H1 (cell line): ENCODE results near the gene SORD. TPM values are rescaled to one million over a fixed set of nuclear protein-coding genes. Genes with fewer than 3 reads are reported as not detected.

ENCODE experiments used
- CTCF ChIA-PET: fragments of 300-600 bp; sonication (Branson Sonifier 250); formaldehyde crosslinking; loops from one replicate; lab custom pipeline; 2021; ENCODE audit not compliant: partially characterized antibody; lab: Charles Lee
- POLR2A ChIA-PET: fragments of 300-600 bp; sonication (Branson Sonifier 250); formaldehyde crosslinking; loops from one replicate; lab custom pipeline; 2021; ENCODE audit warnings: inconsistent platforms; ENCODE audit not compliant: partially characterized antibody; lab: Charles Lee
- DNase-seq, 2 experiments: peaks; one replicate each; pipeline versions ENCODE4 v3.0.0 to v3.0.0-alpha.2; 2010 to 2022; ENCODE audit warnings: low spot score in 2 of 2, low read depth in 1 of 2, mixed read lengths in 1 of 2
- FAIRE-seq: peaks from 2 replicates; lab custom pipeline; 2011; peaks lifted over from hg19 to GRCh38; lab: Jason Lieb, UNC
- H2AFZ ChIP-seq: 2 replicates; pipeline ENCODE4 v1.8.1; 2012; ENCODE audit warnings: low read length, inconsistent platforms
- H2AK5ac ChIP-seq: 2 replicates; pipeline ENCODE4 v1.6.1; 2013; ENCODE audit warnings: low read depth, low read length
- H2BK120ac ChIP-seq: replicated peaks from 2 replicates; pipeline ENCODE3; 2013; ENCODE audit warnings: low read depth, low read length, inconsistent platforms
- H2BK12ac ChIP-seq: 2 replicates; pipeline ENCODE4 v1.6.1; 2013; ENCODE audit warnings: low read depth, low read length
- H2BK15ac ChIP-seq: 2 replicates; pipeline ENCODE4 v1.6.1; 2013; ENCODE audit warnings: low read length
- H2BK20ac ChIP-seq: 2 replicates; pipeline ENCODE4 v1.6.1; 2013; ENCODE audit warnings: low read length
- H2BK5ac ChIP-seq: 2 replicates; pipeline ENCODE4 v1.6.1; 2013; ENCODE audit warnings: low read depth, low read length
- H3K14ac ChIP-seq: 2 replicates; pipeline ENCODE4 v1.6.1; 2013; ENCODE audit warnings: inconsistent platforms; ENCODE audit not compliant: insufficient read length
- H3K18ac ChIP-seq: 2 replicates; pipeline ENCODE4 v1.6.1; 2013; ENCODE audit warnings: low read length; ENCODE audit errors: extremely low read depth
- H3K23ac ChIP-seq: 2 replicates; pipeline ENCODE4 v1.6.1; 2013; ENCODE audit warnings: inconsistent platforms; ENCODE audit not compliant: insufficient read length
- H3K23me2 ChIP-seq: 2 replicates; pipeline ENCODE4 v1.6.1; 2013; ENCODE audit warnings: low read depth, low read length
- H3K27ac ChIP-seq: 2 replicates; pipeline ENCODE4 v1.6.1; 2011; ENCODE audit warnings: low read depth, low read length, inconsistent platforms
- H3K27me3 ChIP-seq, 4 experiments: replicated peaks in 1 of 4; 1 replicate in 1 of 4; 2 replicates in 3 of 4; pipeline versions ENCODE4 v1.6.1 to v1.8.1; 2011 to 2013; ENCODE audit warnings: low read length in 3 of 4, mild to moderate bottlenecking in 3 of 4, inconsistent platforms in 2 of 4, mixed read lengths in 2 of 4, moderate library complexity in 1 of 4; ENCODE audit not compliant: control insufficient read depth in 3 of 4, insufficient read depth in 3 of 4; ENCODE audit errors: extremely low read depth in 1 of 4
- H3K36me3 ChIP-seq, 4 experiments: 2 replicates each; pipeline versions ENCODE4 v1.6.1 to v1.8.1; 2011 to 2013; ENCODE audit warnings: mild to moderate bottlenecking in 4 of 4, low read length in 3 of 4, moderate library complexity in 2 of 4, control low read depth in 1 of 4, inconsistent platforms in 1 of 4; ENCODE audit not compliant: insufficient read depth in 4 of 4, control insufficient read depth in 2 of 4
- H3K4ac ChIP-seq: replicated peaks from 2 replicates; pipeline ENCODE3; 2013; ENCODE audit warnings: low read length, low read depth, mixed read lengths, inconsistent platforms; ENCODE audit not compliant: insufficient read length
- H3K4me1 ChIP-seq, 4 experiments: replicated peaks in 1 of 4; 1 replicate in 1 of 4; 2 replicates in 3 of 4; pipeline versions ENCODE4 v1.6.1 to v1.8.1; 2011 to 2013; ENCODE audit warnings: low read length in 3 of 4, inconsistent platforms in 2 of 4, mixed read lengths in 1 of 4; ENCODE audit not compliant: insufficient read depth in 4 of 4, control insufficient read depth in 3 of 4
- H3K4me2 ChIP-seq, 2 experiments: 2 replicates each; pipeline versions ENCODE4 v1.6.1 to v1.8.1; 2011 to 2013; ENCODE audit warnings: low read depth in 2 of 2, low read length in 2 of 2, control low read depth in 1 of 2, inconsistent platforms in 1 of 2, mild to moderate bottlenecking in 1 of 2; ENCODE audit not compliant: insufficient read depth in 1 of 2
- H3K4me3 ChIP-seq, 4 experiments: fragments of 200-600, 300-600 bp in 1 of 4; sonication (generic), shearing (Covaris generic), sonication (Bioruptor Twin) in 1 of 4; 2 replicates each; pipeline versions ENCODE4 v1.5.1 to v1.8.1; 2011 to 2016; ENCODE audit warnings: low read length in 4 of 4, low read depth in 3 of 4, control low read depth in 2 of 4, inconsistent platforms in 2 of 4, mild to moderate bottlenecking in 2 of 4, mixed read lengths in 1 of 4, moderate library complexity in 1 of 4; ENCODE audit not compliant: insufficient read depth in 2 of 4; ENCODE audit errors: extremely low read depth in 1 of 4
- H3K56ac ChIP-seq: replicated peaks from 2 replicates; pipeline ENCODE3; 2013; ENCODE audit warnings: low read depth, mild to moderate bottlenecking, mixed read lengths, low read length, inconsistent platforms; ENCODE audit not compliant: insufficient read length
- H3K79me1 ChIP-seq: 2 replicates; pipeline ENCODE4 v1.6.1; 2013; ENCODE audit warnings: low read depth, low read length, control low read depth
- H3K79me2 ChIP-seq, 2 experiments: 2 replicates each; pipeline versions ENCODE4 v1.6.1 to v1.8.1; 2012 to 2013; ENCODE audit warnings: low read length in 2 of 2, mild to moderate bottlenecking in 2 of 2, inconsistent platforms in 1 of 2; ENCODE audit not compliant: insufficient read depth in 2 of 2, control insufficient read depth in 1 of 2
- H3K9ac ChIP-seq, 4 experiments: replicated peaks in 1 of 4; 1 replicate in 1 of 4; 2 replicates in 3 of 4; pipeline versions ENCODE4 v1.6.1 to v1.8.1; 2011 to 2013; ENCODE audit warnings: low read depth in 3 of 4, low read length in 3 of 4, control low read depth in 2 of 4, mild to moderate bottlenecking in 2 of 4, moderate library complexity in 2 of 4, inconsistent platforms in 1 of 4; ENCODE audit errors: extremely low read depth in 1 of 4
- H3K9me3 ChIP-seq, 2 experiments: 2 replicates each; pipeline versions ENCODE4 v1.6.1 to v1.8.1; 2012 to 2013; ENCODE audit warnings: mild to moderate bottlenecking in 2 of 2, moderate library complexity in 2 of 2, control low read depth in 1 of 2, inconsistent platforms in 1 of 2, low read depth in 1 of 2, low read length in 1 of 2, mixed read lengths in 1 of 2; ENCODE audit not compliant: insufficient read depth in 2 of 2
- H4K20me1 ChIP-seq, 2 experiments: replicated peaks in 1 of 2; 2 replicates each; pipeline versions ENCODE3 to v1.8.1; 2011 to 2013; ENCODE audit warnings: inconsistent platforms in 2 of 2, low read length in 2 of 2, mild to moderate bottlenecking in 1 of 2; ENCODE audit not compliant: insufficient read depth in 2 of 2, control insufficient read depth in 1 of 2
- H4K5ac ChIP-seq: 2 replicates; pipeline ENCODE4 v1.6.1; 2013; ENCODE audit warnings: low read length, low read depth, mixed read lengths, inconsistent platforms; ENCODE audit not compliant: insufficient read length
- H4K8ac ChIP-seq: 2 replicates; pipeline ENCODE4 v1.8.0; 2013; ENCODE audit warnings: mild to moderate bottlenecking, moderate library complexity, low read length, inconsistent platforms; ENCODE audit not compliant: insufficient read depth; ENCODE audit errors: extremely low read depth
- H4K91ac ChIP-seq: replicated peaks from 2 replicates; pipeline ENCODE3; 2013; ENCODE audit warnings: low read length, mixed read lengths, inconsistent platforms; ENCODE audit not compliant: insufficient read length
- ATF3 ChIP-seq: IDR thresholded peaks from 2 replicates; pipeline ENCODE4 v1.6.1; 2011; ENCODE audit warnings: low read depth, mild to moderate bottlenecking, low read length; ENCODE audit not compliant: insufficient read depth
- BACH1 ChIP-seq: IDR thresholded peaks from 2 replicates; pipeline ENCODE4 v1.6.1; 2012; ENCODE audit warnings: low read length, improper control_type of control experiment
- CHD2 ChIP-seq: IDR thresholded peaks from 2 replicates; pipeline ENCODE4 v1.6.1; 2012; ENCODE audit warnings: low read length, improper control_type of control experiment
- FOSL1 ChIP-seq: IDR thresholded peaks from 2 replicates; pipeline ENCODE4 v1.6.1; 2011; ENCODE audit warnings: mild to moderate bottlenecking, low read depth, low read length, moderate library complexity; ENCODE audit not compliant: insufficient read depth
- GABPA ChIP-seq: IDR thresholded peaks from 2 replicates; pipeline ENCODE4 v1.6.1; 2011; ENCODE audit warnings: mild to moderate bottlenecking, low read length, moderate library complexity, borderline replicate concordance; ENCODE audit not compliant: insufficient read depth
- KDM1A ChIP-seq: fragments of 200-600, 300-600 bp; sonication (generic); IDR thresholded peaks from 2 replicates; pipeline ENCODE4 v1.7.1; 2016; ENCODE audit warnings: mild to moderate bottlenecking, low read length, borderline replicate concordance
- PHF8 ChIP-seq: fragments of 200-600 bp; sonication (generic); conservative IDR thresholded peaks from 2 replicates; pipeline ENCODE4 v1.7.1; 2012; ENCODE audit warnings: low read depth, mild to moderate bottlenecking, inconsistent platforms, low read length, moderate library complexity
- POLR2A ChIP-seq, 2 experiments: IDR thresholded peaks; 1 replicate in 1 of 2; 2 replicates in 1 of 2; pipeline ENCODE4 v1.6.1; 2011; ENCODE audit warnings: low read depth in 2 of 2, low read length in 2 of 2, mild to moderate bottlenecking in 2 of 2; ENCODE audit errors: control extremely low read depth in 1 of 2
- RAD21 ChIP-seq, 2 experiments: IDR thresholded peaks in 1 of 2; conservative IDR thresholded peaks in 1 of 2; 2 replicates each; pipeline ENCODE4 v1.6.1; 2011; ENCODE audit warnings: low read depth in 2 of 2, low read length in 2 of 2, improper control_type of control experiment in 1 of 2, inconsistent platforms in 1 of 2, mild to moderate bottlenecking in 1 of 2, moderate library complexity in 1 of 2
- RBBP5 ChIP-seq: IDR thresholded peaks from 2 replicates; pipeline ENCODE4 v1.7.1; 2012; ENCODE audit warnings: low read depth, mild to moderate bottlenecking, inconsistent platforms, low read length, moderate library complexity, borderline replicate concordance
- RXRA ChIP-seq: IDR thresholded peaks from 2 replicates; pipeline ENCODE4 v1.6.1; 2011; ENCODE audit warnings: low read depth, mild to moderate bottlenecking, low read length, moderate library complexity; ENCODE audit not compliant: insufficient read depth
- SIX5 ChIP-seq: IDR thresholded peaks from 2 replicates; pipeline ENCODE4 v1.6.1; 2011; ENCODE audit warnings: mild to moderate bottlenecking, low read depth, low read length
- WGBS, 2 experiments: shearing (Covaris generic) in 1 of 2; methylation state at CpG; one replicate each; pipeline versions ENCODE4 v1.1.6 to v1.1.7; 2013 to 2015; ENCODE audit warnings: low lambda C conversion rate in 2 of 2, mixed read lengths in 2 of 2, inconsistent platforms in 1 of 2, low coverage in 1 of 2, missing lambda C conversion rate in 1 of 2; ENCODE audit not compliant: insufficient replicate concordance in 2 of 2, insufficient coverage in 1 of 2, insufficient read length in 1 of 2; ENCODE audit errors: extremely low coverage in 1 of 2, missing lambda C conversion rate in 1 of 2; 5-methylcytosine and 5-hydroxymethylcytosine counted together
- polyA plus RNA-seq, 7 experiments: library from polyadenylated mRNA; depleted of rRNA in 3 of 7; stranded (reverse) in 5 of 7; unstranded in 2 of 7; fragments of >200 nt in 5 of 7; fragments of 200-250 nt in 2 of 7; gene quantifications; 1 replicate in 5 of 7; 2 replicates in 1 of 7; 4 replicates in 1 of 7; pipeline versions ENCODE4 v1.2.1 to v1.2.3, GENCODE V29; 2011 to 2013; ENCODE audit warnings: missing spikeins in 2 of 7, mixed read lengths in 2 of 7
- total RNA-seq: library from RNA; stranded (reverse); fragmentation: NEBNext Ultra II Directional; extraction: Animal tissue kit (Norgen Biotek cat#: 25700); gene quantifications from 2 replicates; pipeline ENCODE4 v1.2.1, GENCODE V29; 2021

Gene SORD
- total and polyA plus RNA-seq, 2 of the 8 experiments (the other 6 are each of a cell fraction or from before 2014, with no cell fraction given), result 52.6 to 75.8 TPM

GRCh38 chr15:45121020-45121419 is 98.0 kb downstream of the SORD start:
- Histone ChIP-seq H3K14ac (no peak overlapping the region), H3K4me1 (peaks cover 0 to 8% (median 7%) of the 10 kb centered on the region in 4 experiments; a peak in 6 of 7 replicates), H3K27me3 (peaks cover 24 to 48% (median 36%) of the 10 kb centered on the region in 4 experiments), H3K23ac (no peak overlapping the region), H3K18ac (no peak overlapping the region), H2BK12ac (no peak overlapping the region; the same call in 1 of the 2 replicates), H3K9ac (no peak overlapping the region), H3K79me1 (no peaks in the 10 kb centered on the region), H3K4ac (no peak overlapping the region), H4K91ac (no peak overlapping the region), H4K20me1 (peaks cover 3 to 8% of the 10 kb centered on the region in 2 experiments), H2AK5ac (no peak overlapping the region), H3K23me2 (no peaks in the 10 kb centered on the region), H3K36me3 (peaks cover 0 to 4% (median 0%) of the 10 kb centered on the region in 4 experiments; a peak in 1 of 8 replicates), H4K5ac (no peak overlapping the region), H2BK120ac (no peak overlapping the region), H4K8ac (no peak overlapping the region), H3K4me3 (no peak overlapping the region), H3K79me2 (no peaks in the 10 kb centered on the region), H2BK5ac (no peak overlapping the region), H2BK20ac (no peak overlapping the region), H3K9me3 (no peaks in the 10 kb centered on the region; a peak in 1 of 4 replicates), H3K4me2 (no peak overlapping the region), H2AFZ (no peak overlapping the region), H3K56ac (no peak overlapping the region), H2BK15ac (no peak overlapping the region), H3K27ac (no peak overlapping the region)
- no peak for DNase-seq
- CTCF ChIA-PET, result interaction anchor here (0.8 to 6.0 kb wide), 11 partner anchors 9 to 310 kb away, joined by 3 to 37 read pairs (median 4); partner anchors contain the start of genes DUOX1 and DUOXA1
- POLR2A ChIA-PET, result no interaction called here
- WGBS, 2 experiments, result 77% methylated on average over 3 of the region's 3 CpGs; no CpG with 5 or more reads in 1 of the 2 experiments
- no peak for FAIRE-seq
- TF ChIP-seq RBBP5, result no peak
- TF ChIP-seq FOSL1, result no peak
- TF ChIP-seq SIX5, result no peak
- no peak for TF ChIP-seq ATF3
- TF ChIP-seq PHF8, result no peak
- TF ChIP-seq BACH1, result no peak
- no peak for TF ChIP-seq CHD2
- no peak for TF ChIP-seq RAD21 (IDR thresholded peaks at IDR 0.05 in 1 of 2, conservative IDR thresholded peaks at IDR 0.05 in 1 of 2; ENCODE audit: low read depth in 2 of 2, low read length in 2 of 2)
- no peak for TF ChIP-seq GABPA
- no peak for TF ChIP-seq POLR2A (IDR thresholded peaks at IDR 0.05; ENCODE audit: control extremely low read depth in 1 of 2, low read depth in 2 of 2, low read length in 2 of 2)
- TF ChIP-seq KDM1A, result no peak
- no peak for TF ChIP-seq RXRA
